ENCODE results near the gene NMNAT2. TPM values are rescaled to one million over a fixed set of nuclear protein-coding genes. Genes with fewer than 3 reads are reported as not detected.

Gene NMNAT2
- polyA plus RNA-seq, 3 donors = 0.22 to 0.43 TPM; not detected in 1

DNA sequence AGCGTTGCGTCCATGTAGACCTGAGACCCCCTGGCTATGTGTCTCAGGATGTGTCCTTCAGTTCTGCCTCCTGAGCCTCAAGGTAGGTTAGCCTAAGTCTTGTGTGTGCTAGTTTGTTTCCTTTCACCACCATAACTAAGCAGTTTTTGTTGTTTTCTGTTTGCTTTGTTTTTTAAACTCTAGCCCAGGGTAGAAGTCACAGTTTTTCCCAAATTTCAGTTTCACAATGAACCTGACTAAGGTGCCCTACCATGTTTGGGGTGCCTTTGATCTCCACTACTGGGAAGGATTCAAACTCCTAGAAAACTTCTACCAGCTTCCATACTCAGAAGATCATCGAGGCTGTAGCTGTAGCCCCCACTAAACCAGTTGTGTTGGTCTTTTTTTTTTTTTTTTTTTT lies 39.3 kb upstream of the NMNAT2 start:
- Mint-ChIP-seq H3K27ac (no peak overlapping the region), H3K9me3 (peaks cover 0 to 5% (median 0%) of the 10 kb centered on the region in 7 donors), H3K27me3 (ENCODE audit: low read depth in 3 of 3) (peaks cover 3 to 8% (median 3%) of the 10 kb centered on the region in 3 donors), H3K36me3 (peaks cover 0 to 3% of the 10 kb centered on the region in 2 donors), H3K4me1 (peaks cover 23% of the 10 kb centered on the region), H3K4me3 (no peak overlapping the region)
- no peak for DNase-seq
- WGBS (ENCODE audit: insufficient coverage) = 90% methylated on average over 2 of the region's 3 CpGs
- Histone ChIP-seq H3K4me3 (replicated peaks in 1 of 3; ENCODE audit: low read depth in 2 of 3, low read length in 3 of 3) (no peak overlapping the region), H3K4me2 (replicated peaks; ENCODE audit: extremely low read depth, low read length, poor library complexity, severe bottlenecking) (no peak overlapping the region), H3K9me3 (replicated peaks in 1 of 2; ENCODE audit: control insufficient read depth in 1 of 2, insufficient read depth in 1 of 2, low read length in 2 of 2) (no peaks in the 10 kb centered on the region), H3K27ac (ENCODE audit: low read depth in 1 of 2, low read length in 2 of 2) (no peak overlapping the region), H2AFZ (ENCODE audit: insufficient read depth, low read depth, low read length, poor library complexity, severe bottlenecking) (peak overlapping the region; percentile 17), H4K20me1 (ENCODE audit: insufficient read depth, low read length) (no peaks in the 10 kb centered on the region), H3K9ac (ENCODE audit: insufficient read depth, low read length, poor library complexity, severe bottlenecking) (no peak overlapping the region), H3K36me3 (replicated peaks in 1 of 2; ENCODE audit: control insufficient read depth in 1 of 2, insufficient read depth in 2 of 2, low read length in 2 of 2) (no peaks in the 10 kb centered on the region), H3K27me3 (ENCODE audit: control insufficient read depth in 2 of 2, insufficient read depth in 2 of 2, low read length in 2 of 2) (no peaks in the 10 kb centered on the region), H3K4me1 (ENCODE audit: control insufficient read depth in 1 of 2, insufficient read depth in 2 of 2, low read length in 2 of 2) (peaks cover 28 to 29% of the 10 kb centered on the region in 2 donors), H3K79me2 (ENCODE audit: insufficient read depth, low read length) (no peaks in the 10 kb centered on the region)
- intact Hi-C loops (cut with micrococcal nuclease) = no loop called here
- TF ChIP-seq, protein P1, sequence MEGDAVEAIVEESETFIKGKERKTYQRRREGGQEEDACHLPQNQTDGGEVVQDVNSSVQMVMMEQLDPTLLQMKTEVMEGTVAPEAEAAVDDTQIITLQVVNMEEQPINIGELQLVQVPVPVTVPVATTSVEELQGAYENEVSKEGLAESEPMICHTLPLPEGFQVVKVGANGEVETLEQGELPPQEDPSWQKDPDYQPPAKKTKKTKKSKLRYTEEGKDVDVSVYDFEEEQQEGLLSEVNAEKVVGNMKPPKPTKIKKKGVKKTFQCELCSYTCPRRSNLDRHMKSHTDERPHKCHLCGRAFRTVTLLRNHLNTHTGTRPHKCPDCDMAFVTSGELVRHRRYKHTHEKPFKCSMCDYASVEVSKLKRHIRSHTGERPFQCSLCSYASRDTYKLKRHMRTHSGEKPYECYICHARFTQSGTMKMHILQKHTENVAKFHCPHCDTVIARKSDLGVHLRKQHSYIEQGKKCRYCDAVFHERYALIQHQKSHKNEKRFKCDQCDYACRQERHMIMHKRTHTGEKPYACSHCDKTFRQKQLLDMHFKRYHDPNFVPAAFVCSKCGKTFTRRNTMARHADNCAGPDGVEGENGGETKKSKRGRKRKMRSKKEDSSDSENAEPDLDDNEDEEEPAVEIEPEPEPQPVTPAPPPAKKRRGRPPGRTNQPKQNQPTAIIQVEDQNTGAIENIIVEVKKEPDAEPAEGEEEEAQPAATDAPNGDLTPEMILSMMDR (IDR thresholded peaks at IDR 0.05) = no peak

GRCh38 chr1:183456826-183457225 lies 38.6 kb upstream of the NMNAT2 start:
- Histone ChIP-seq H3K4me2 (replicated peaks; ENCODE audit: extremely low read depth, low read length, poor library complexity, severe bottlenecking) (no peak overlapping the region), H3K4me1 (ENCODE audit: control insufficient read depth in 1 of 2, insufficient read depth in 2 of 2, low read length in 2 of 2) (peaks cover 21 to 23% of the 10 kb centered on the region in 2 donors), H3K9ac (ENCODE audit: insufficient read depth, low read length, poor library complexity, severe bottlenecking) (no peak overlapping the region), H3K79me2 (ENCODE audit: insufficient read depth, low read length) (no peaks in the 10 kb centered on the region), H2AFZ (ENCODE audit: insufficient read depth, low read depth, low read length, poor library complexity, severe bottlenecking) (peak overlapping the region; percentile 17), H3K27ac (ENCODE audit: low read depth in 1 of 2, low read length in 2 of 2) (no peak overlapping the region), H4K20me1 (ENCODE audit: insufficient read depth, low read length) (no peaks in the 10 kb centered on the region), H3K36me3 (replicated peaks in 1 of 2; ENCODE audit: control insufficient read depth in 1 of 2, insufficient read depth in 2 of 2, low read length in 2 of 2) (no peaks in the 10 kb centered on the region), H3K9me3 (replicated peaks in 1 of 2; ENCODE audit: control insufficient read depth in 1 of 2, insufficient read depth in 1 of 2, low read length in 2 of 2) (no peaks in the 10 kb centered on the region), H3K27me3 (ENCODE audit: control insufficient read depth in 2 of 2, insufficient read depth in 2 of 2, low read length in 2 of 2) (peaks cover 0 to under 1% of the 10 kb centered on the region in 2 donors), H3K4me3 (replicated peaks in 1 of 3; ENCODE audit: low read depth in 2 of 3, low read length in 3 of 3) (no peak overlapping the region)
- Mint-ChIP-seq H3K4me3 (no peak overlapping the region), H3K27me3 (ENCODE audit: low read depth in 3 of 3) (peaks cover 3 to 9% (median 3%) of the 10 kb centered on the region in 3 donors), H3K9me3 (peaks cover 0 to 5% (median 0%) of the 10 kb centered on the region in 7 donors), H3K36me3 (peaks cover 0 to 3% of the 10 kb centered on the region in 2 donors), H3K27ac (no peak overlapping the region), H3K4me1 (peaks cover 16% of the 10 kb centered on the region)
- intact Hi-C loops (cut with micrococcal nuclease) = no loop called here
- DNase-seq = no peak
- TF ChIP-seq, protein P1 (IDR thresholded peaks at IDR 0.05) = no peak
- WGBS (ENCODE audit: insufficient coverage) = no CpG with 5 or more reads among the region's 1 CpG

All from CD14-positive monocyte (primary cell).